Brain microvascular endothelial cell (primary cell): Measurements from ENCODE around the gene BHLHA9.

Source experiments
- DNase-seq: peaks from one replicate; pipeline ENCODE4 v3.0.0-alpha.2; 2020
- H3K27ac ChIP-seq: fragments of 250-450 bp; sonication (Bioruptor Pico); 2 replicates; pipeline ENCODE4 v1.5.1; 2020; ENCODE audit warnings: mild to moderate bottlenecking, moderate library complexity
- H3K27me3 ChIP-seq: fragments of 250-450 bp; sonication (Bioruptor Pico); replicated peaks from 2 replicates; pipeline ENCODE4 v1.5.1; 2020; ENCODE audit warnings: mild to moderate bottlenecking
- H3K36me3 ChIP-seq: fragments of 250-450 bp; sonication (Bioruptor Pico); replicated peaks from 2 replicates; pipeline ENCODE4 v1.5.1; 2020; ENCODE audit warnings: mild to moderate bottlenecking
- H3K4me3 ChIP-seq: 2 replicates; pipeline ENCODE4 v1.5.1; 2011; ENCODE audit warnings: low read depth, mild to moderate bottlenecking, control low read depth, low read length, moderate library complexity
- in situ Hi-C: cut with HindIII; loops from 2 replicates; pipeline ENCODE4 v1.10.0; 2017; ENCODE audit warnings: low sequenced_read_pairs, low pct_ligation_motif_present
- TF ChIP-seq, protein P1 (sequence below): IDR thresholded peaks from 2 replicates; pipeline ENCODE4 v1.5.1; 2011; ENCODE audit warnings: low read depth, mild to moderate bottlenecking, moderate library complexity, low read length, control low read depth, inconsistent platforms; ENCODE audit errors: missing control alignments

The BHLHA9 gene

DNA sequence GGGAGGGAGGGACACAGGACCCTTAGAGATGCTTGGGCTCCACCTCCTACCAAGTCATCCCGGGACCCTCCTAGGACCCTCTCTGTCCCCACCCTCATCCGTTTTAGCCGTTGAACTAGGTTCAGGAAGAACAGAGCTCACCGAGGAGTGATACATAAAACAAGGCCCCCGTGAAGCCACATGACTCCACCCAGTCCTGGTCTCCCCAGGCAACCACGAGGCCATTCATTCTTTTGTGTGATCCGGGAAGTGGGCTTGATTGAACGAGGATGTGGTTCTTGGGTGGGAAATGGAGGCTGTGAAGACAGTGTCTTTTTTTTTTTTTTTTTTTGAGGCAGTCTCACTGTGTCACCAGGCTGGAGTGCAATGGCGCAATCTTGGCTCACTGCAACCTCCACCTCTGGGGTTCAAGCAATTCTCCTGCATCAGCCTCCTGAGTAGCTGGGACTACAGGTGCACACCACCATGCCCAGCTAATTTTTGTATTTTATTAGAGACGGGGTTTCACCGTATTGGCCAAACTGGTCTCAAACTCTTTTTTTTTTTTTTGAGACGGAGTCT, 24.0 kb downstream of the BHLHA9 start:
- TF ChIP-seq, protein P1, sequence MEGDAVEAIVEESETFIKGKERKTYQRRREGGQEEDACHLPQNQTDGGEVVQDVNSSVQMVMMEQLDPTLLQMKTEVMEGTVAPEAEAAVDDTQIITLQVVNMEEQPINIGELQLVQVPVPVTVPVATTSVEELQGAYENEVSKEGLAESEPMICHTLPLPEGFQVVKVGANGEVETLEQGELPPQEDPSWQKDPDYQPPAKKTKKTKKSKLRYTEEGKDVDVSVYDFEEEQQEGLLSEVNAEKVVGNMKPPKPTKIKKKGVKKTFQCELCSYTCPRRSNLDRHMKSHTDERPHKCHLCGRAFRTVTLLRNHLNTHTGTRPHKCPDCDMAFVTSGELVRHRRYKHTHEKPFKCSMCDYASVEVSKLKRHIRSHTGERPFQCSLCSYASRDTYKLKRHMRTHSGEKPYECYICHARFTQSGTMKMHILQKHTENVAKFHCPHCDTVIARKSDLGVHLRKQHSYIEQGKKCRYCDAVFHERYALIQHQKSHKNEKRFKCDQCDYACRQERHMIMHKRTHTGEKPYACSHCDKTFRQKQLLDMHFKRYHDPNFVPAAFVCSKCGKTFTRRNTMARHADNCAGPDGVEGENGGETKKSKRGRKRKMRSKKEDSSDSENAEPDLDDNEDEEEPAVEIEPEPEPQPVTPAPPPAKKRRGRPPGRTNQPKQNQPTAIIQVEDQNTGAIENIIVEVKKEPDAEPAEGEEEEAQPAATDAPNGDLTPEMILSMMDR = no peak
- no peak for DNase-seq
- no peak overlapping the region for H3K4me3 ChIP-seq
- no peak overlapping the region for H3K27ac ChIP-seq
- H3K36me3 ChIP-seq = no peaks in the 10 kb centered on the region
- in situ Hi-C loops = no loop called here
- H3K27me3 ChIP-seq = peaks cover 17% of the 10 kb centered on the region

DNA sequence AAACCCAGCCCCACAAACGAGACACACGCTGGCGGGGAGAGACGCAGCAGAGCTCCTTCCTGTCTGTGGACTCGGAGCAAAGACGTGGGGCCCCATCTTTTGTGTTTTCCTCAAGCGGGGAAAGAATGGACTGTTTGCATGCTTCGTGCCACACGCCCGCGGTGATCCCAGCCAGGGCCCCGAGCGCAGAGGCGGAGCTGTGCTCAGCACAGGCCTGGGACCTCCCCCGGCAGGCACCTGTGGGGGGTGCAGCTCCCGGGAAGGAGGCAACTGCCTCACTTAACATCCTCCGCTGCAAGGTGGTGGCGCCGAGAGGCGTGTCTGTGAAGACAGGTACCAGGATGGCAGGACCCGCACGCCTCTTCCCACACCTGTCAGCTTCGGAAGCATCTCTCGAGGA, 28.4 kb downstream of the BHLHA9 start:
- TF ChIP-seq, protein P1 = no peak
- H3K36me3 ChIP-seq = no peaks in the 10 kb centered on the region
- no peak overlapping the region for H3K4me3 ChIP-seq
- in situ Hi-C loops = no loop called here
- H3K27ac ChIP-seq = no peak overlapping the region
- no peak for DNase-seq
- peaks cover 24% of the 10 kb centered on the region for H3K27me3 ChIP-seq

DNA sequence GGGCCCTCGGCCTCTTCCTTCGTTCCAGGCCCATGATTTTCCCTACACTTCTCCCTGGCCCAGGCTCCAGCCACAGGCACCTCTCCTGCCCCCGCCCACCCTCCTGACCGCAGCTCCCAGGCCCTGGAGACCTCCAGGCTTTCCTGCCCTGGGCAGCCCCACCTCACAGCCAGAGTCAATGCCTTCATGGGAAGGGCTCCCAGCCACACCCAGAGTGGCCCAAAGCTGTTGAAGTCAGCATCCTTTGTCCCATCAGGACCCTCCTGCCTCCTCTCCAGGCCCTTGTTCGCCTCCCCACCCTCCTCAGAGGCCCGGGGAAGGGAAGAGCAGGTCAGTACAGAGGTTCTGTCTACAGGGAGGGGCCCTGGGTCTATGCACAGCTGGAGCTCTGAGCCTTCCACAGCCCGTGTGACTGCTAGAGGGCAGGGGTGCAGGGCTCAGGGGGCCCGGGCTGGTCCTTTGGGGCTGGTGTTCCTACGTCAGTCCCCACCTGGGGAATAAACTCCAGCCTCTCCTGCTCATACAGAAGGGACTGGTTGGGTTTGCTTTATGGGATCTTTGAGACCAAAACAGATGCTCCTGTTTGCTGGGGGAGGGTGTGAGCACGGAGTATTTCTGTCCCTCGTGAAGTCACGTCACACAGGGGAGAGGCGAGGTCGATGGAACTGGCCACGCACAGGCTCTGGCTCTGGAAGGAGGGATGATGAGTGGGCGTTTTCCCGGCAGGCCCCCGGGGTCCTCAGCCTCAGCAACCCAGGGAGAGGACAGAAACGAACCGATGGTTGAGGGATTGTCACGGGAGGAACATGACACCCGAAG, 29.5 kb downstream of the BHLHA9 start:
- TF ChIP-seq, protein P1 = no peak
- no peak for DNase-seq
- Histone ChIP-seq H3K27ac (no peak overlapping the region), H3K36me3 (no peaks in the 10 kb centered on the region), H3K27me3 (peaks cover 24% of the 10 kb centered on the region), H3K4me3 (no peak overlapping the region)
- in situ Hi-C loops = no loop called here

DNA sequence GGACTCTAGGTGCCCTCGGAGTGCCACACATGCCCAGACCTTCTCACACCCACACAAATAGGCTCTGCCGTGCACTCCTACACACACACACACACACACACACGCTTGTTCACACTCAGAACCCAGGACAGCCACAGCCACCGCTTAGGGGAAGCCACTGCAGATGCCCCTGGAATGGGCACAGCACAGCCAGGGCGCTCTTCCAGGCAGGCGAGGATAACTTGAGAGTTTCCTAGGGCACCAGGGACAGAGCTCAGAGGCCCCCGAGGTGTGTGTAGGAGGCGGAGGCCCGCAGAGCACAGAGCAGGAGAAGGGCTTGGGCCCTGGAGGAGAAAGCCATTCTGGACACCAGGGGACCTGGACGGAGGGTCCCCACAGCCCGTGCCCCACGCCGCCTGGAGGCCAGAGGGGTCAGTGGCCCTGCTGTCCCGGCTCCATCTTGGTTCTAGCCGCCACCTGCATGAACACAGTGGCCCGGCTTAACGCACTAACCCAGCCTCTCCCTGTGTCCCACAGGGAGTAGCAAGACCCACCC, 30.2 kb downstream of the BHLHA9 start:
- peaks cover 24% of the 10 kb centered on the region for H3K27me3 ChIP-seq
- H3K4me3 ChIP-seq = no peak overlapping the region
- DNase-seq = no peak
- no peak overlapping the region for H3K27ac ChIP-seq
- H3K36me3 ChIP-seq = no peaks in the 10 kb centered on the region
- in situ Hi-C loops = no loop called here
- TF ChIP-seq, protein P1 = no peak

DNA sequence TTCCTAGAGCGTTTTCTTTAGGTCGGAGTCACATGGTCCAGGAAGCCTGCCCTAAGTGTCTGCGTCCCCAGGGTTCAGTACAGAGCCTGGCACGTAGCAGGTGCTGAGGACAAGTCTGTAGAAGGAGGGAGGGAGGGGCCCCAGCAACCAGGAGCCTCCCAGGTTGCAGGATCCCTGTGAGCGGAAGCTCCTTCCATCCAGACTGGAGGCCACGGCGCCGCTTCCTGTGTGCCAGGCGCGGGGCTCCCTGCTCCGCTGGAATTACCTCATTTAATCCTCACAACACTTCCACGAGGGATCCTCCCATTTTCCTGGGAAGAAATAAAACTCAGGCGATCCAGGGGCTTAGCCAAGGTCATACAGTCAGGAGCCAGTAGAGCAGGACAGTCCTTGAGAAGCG, 31.3 kb downstream of the BHLHA9 start:
- no peaks in the 10 kb centered on the region for H3K36me3 ChIP-seq

More for the DNA sequence above, 31.3 kb downstream of the BHLHA9 start:
- in situ Hi-C loops = no loop called here
- no peak overlapping the region for H3K27ac ChIP-seq
- peaks cover 24% of the 10 kb centered on the region for H3K27me3 ChIP-seq
- H3K4me3 ChIP-seq = no peak overlapping the region
- TF ChIP-seq, protein P1 = no peak
- no peak for DNase-seq
